Measurements from ENCODE around the gene CHID1.

GRCh38 chr11:924406-925157, 14.0 kb upstream of the CHID1 start:
- no peak for TF ChIP-seq CTCF (IDR thresholded peaks at IDR 0.05)
- TF ChIP-seq POLR2A (IDR thresholded peaks at IDR 0.05), result no peak

Data from breast epithelium (tissue), 3 donors.